Measurements from ENCODE around the gene RTEL1.
"Not testable (repeated sequence)": the region's sequence is repeated elsewhere in the genome, so short reads cannot be mapped to it uniquely, and the experiment has no call there.

Gene RTEL1

DNA sequence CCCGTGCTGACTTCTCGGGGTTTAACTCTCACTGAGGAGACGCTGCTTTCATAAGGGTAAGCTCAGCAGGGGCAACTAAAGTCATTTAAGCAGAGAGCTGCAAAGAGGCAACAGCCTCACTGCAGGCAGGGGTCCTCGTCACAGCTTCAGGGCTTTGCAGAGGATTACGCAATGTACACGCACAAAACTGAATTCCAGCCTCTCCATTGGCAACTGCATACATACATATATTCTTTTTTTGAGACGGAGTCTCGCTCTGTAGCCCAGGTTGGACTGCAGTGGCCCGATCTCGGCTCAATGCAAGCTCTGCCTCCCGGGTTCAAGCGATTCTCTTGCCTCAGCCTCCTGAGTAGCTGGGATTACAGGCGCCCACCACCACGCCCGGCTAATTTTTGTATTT lies 33.6 kb upstream of the RTEL1 start:
- no peak overlapping the region for H3K9ac ChIP-seq (ENCODE audit: low read depth, low read length)
- H3K9me3 ChIP-seq (ENCODE audit: control insufficient read depth, insufficient read depth, low read length) = no peaks in the 10 kb centered on the region
- H3K4me1 ChIP-seq (ENCODE audit: insufficient read depth, low read length) = 0 out of 2 replicates have a peak, but pooled peaks cover 3% of the 10 kb centered on the region
- no peaks in the 10 kb centered on the region for H3K36me3 ChIP-seq (ENCODE audit: insufficient read depth, low read length)

DNA sequence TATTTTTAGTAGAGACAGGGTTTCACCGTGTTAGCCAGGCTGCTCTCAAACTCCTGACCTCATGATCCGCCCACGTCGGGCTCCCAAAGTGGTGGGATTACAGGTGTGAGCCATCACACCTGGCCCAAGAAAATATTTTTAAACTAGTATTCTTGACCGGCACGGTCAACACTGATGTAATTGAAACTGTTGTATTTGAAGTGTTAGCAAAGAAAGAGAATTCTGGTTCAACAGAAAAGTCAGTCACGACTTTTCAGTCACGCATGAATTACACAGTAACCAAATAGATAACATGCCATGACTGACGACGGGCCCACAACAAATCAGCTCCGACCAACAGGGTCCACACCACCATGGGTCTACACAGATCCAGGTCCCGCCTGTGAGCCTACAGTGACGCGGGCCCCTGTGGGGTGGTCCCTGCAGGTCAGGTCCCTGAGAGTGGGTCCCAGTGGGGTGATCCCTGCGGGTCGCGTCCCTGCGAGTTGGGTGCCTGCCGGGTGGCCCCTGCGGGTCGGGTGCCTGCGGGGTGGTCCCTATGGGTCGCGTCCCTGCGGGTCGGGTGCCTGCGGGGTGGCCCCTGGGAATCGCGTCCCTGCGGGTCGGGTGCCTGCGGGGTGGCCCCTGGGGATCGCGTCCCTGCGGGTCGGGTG lies 32.2 kb upstream of the RTEL1 start:
- peak overlapping the region; percentile 86 for H3K9ac ChIP-seq (ENCODE audit: low read depth, low read length)
- no peaks in the 10 kb centered on the region for H3K36me3 ChIP-seq (ENCODE audit: insufficient read depth, low read length)
- 0 out of 2 replicates have a peak, but pooled peaks cover 3% of the 10 kb centered on the region for H3K4me1 ChIP-seq (ENCODE audit: insufficient read depth, low read length)
- no peaks in the 10 kb centered on the region for H3K9me3 ChIP-seq (ENCODE audit: control insufficient read depth, insufficient read depth, low read length)

DNA sequence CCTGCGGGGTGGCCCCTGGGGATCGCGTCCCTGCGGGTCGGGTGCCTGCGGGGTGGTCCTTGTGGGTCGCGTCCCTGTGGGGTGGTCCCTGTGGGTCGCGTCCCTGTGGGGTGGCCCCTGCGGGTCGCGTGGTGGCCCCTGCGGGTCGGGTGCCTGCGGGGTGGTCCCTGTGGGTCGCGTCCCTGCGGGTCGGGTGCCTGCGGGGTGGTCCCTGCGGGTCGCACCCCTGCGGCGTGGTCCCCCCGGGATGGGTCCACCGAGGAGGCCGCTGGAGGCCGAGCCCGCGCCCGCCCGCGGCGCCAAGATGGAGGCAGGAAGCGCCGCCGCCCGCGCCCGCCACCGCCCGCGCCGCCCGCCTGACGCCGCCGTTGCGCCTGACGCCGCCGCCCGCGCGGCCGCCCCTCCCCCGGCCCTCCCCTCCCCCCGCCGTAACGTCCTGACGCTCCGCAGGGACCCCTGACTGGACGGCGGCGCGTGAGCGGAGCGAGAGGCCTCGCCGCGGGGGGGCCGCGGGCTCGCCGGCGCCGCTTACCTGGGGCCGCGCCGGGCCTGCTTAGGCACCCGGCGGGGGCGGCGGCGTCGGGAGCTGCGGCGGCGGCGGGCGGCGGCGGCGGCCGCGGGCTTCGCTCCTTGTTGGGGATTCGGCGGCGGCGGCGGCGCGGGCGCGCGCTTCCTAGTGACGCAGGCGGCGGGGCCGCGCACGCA lies 31.5 kb upstream of the RTEL1 start, which contains the start of gene GMEB2:
GMEB2 (minus strand) TSS at position 678 of the 705 bp plus-strand sequence. CDS start 7,704 bp downstream, outside the sequence.
- Histone ChIP-seq H3K9me3 (ENCODE audit: control insufficient read depth, insufficient read depth, low read length) (no peaks in the 10 kb centered on the region), H3K4me1 (ENCODE audit: insufficient read depth, low read length) (0 out of 2 replicates have a peak, but pooled peaks cover 3% of the 10 kb centered on the region), H3K9ac (ENCODE audit: low read depth, low read length) (peak within 1 kb of the TSS; percentile 96), H3K36me3 (ENCODE audit: insufficient read depth, low read length) (no peaks in the 10 kb centered on the region)

DNA sequence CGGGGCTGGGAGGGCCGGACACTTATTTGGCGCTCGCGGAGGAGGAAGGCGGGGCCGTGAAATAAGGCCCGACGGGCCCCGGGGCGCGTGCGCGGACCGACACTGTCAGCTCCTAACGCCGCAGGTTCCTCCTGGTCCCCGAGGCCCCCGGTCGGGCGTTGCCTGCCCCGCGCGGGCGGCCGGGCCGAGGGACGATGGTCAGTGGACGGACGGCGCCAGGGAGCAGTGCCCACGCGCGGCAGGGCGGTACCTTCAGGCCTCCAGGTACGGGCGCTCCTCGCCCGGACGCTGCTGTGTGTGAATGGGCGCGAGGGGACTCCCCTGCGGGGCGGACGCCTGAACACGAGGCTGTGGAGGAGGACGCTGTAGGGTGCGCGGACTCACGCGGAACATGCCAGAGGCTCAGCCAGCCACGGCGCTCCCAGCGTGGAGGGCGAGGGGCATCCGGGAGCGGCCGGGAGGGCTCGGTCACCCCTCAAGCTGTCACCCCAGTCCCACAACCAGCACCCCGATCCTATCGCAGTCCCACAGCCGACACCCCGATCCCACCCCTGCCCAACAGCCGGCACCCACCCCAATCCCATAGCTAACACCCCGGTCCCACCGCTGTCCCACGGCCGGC lies 30.9 kb upstream of the RTEL1 start:
- no peaks in the 10 kb centered on the region for H3K9me3 ChIP-seq (ENCODE audit: control insufficient read depth, insufficient read depth, low read length)
- 0 out of 2 replicates have a peak, but pooled peaks cover 3% of the 10 kb centered on the region for H3K4me1 ChIP-seq (ENCODE audit: insufficient read depth, low read length)
- peak overlapping the region; percentile 96 for H3K9ac ChIP-seq (ENCODE audit: low read depth, low read length)
- no peaks in the 10 kb centered on the region for H3K36me3 ChIP-seq (ENCODE audit: insufficient read depth, low read length)

DNA sequence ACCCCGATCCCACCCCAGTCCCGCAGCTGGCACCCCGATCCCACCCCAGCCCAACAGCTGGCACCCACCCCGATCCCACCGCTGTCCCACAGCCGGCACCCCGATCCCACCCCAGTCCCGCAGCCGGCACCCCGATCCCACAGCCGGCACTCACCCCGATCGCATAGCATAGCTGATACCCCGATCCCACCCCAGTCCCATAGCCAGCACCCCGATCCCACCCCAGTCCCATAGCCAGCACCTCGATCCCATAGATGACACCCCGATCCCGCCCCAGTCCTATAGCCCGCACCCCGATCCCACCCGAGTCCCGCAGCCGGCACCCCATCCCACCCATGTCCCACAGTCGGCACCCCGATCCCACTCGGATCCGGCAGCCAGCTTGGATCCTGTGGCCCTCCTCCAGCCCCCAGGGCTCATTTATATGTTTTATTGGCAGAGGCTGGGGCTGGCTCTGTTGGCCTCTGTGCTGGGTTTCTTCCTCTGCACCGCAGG lies 30.3 kb upstream of the RTEL1 start:
- no peaks in the 10 kb centered on the region for H3K9me3 ChIP-seq (ENCODE audit: control insufficient read depth, insufficient read depth, low read length)
- 0 out of 2 replicates have a peak, but pooled peaks cover 3% of the 10 kb centered on the region for H3K4me1 ChIP-seq (ENCODE audit: insufficient read depth, low read length)
- H3K36me3 ChIP-seq (ENCODE audit: insufficient read depth, low read length) = no peaks in the 10 kb centered on the region
- peak overlapping the region; percentile 96 for H3K9ac ChIP-seq (ENCODE audit: low read depth, low read length)

DNA sequence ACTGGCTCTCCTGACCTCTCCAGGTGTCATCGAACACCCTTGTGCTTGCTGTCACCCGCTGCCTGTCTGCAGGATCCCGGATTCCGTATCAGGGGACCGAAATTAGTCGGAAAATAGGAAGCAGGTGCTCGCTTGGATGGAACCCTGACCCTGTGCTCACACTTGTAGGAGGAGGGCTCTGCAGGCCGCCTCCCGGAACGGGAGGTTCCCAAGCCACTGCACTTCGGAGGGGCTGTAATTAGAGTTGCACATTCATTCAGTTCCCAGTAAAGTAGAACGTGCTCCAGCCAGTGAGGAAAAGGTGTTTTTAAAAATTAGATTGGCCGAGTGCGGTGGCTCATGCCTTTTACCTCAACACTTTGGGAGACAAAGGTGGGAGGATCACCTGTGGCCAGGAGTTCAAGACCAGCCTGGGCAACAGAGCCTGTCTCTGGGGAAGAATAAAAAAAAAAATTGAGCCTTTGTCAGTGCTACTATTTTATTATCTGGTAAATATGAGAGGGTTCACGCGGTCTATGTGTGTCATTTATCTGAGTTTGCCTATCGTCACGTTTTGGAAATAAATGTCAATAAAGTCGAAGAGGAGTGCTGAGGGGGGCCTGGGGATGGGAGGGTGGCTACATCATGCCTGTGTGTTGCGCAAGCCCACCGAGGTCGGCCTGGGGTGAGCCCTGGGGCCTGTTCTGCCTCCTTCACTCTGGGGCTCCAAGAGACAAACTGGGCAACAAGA lies 29.7 kb upstream of the RTEL1 start:
- 0 out of 2 replicates have a peak, but pooled peaks cover 3% of the 10 kb centered on the region for H3K4me1 ChIP-seq (ENCODE audit: insufficient read depth, low read length)
- no peaks in the 10 kb centered on the region for H3K36me3 ChIP-seq (ENCODE audit: insufficient read depth, low read length)
- H3K9ac ChIP-seq (ENCODE audit: low read depth, low read length) = peak overlapping the region; percentile 96
- no peaks in the 10 kb centered on the region for H3K9me3 ChIP-seq (ENCODE audit: control insufficient read depth, insufficient read depth, low read length)

DNA sequence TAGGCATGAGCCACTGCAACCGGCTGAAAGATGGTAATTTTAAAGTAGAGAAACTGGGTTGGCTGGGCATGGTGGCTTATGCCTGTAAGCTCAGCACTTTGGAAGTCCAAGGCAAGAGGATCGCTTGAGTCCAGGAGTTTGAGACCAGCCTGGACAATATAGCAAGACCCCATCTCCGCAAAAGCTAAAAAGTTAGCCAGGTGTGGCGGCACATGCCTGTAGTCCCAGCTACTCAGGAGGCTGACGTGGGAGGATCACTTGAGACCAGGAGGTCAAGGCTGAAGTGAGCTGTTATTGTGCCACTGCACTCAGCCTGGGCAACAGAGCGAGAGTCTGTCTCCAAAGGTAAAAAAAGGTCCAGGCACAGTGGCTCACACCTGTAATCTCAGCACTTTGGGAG lies 27.2 kb upstream of the RTEL1 start:
- not testable (repeated sequence) for H3K9me3 ChIP-seq (ENCODE audit: control insufficient read depth, insufficient read depth, low read length); H3K36me3 ChIP-seq (ENCODE audit: insufficient read depth, low read length); H3K4me1 ChIP-seq (ENCODE audit: insufficient read depth, low read length)

DNA sequence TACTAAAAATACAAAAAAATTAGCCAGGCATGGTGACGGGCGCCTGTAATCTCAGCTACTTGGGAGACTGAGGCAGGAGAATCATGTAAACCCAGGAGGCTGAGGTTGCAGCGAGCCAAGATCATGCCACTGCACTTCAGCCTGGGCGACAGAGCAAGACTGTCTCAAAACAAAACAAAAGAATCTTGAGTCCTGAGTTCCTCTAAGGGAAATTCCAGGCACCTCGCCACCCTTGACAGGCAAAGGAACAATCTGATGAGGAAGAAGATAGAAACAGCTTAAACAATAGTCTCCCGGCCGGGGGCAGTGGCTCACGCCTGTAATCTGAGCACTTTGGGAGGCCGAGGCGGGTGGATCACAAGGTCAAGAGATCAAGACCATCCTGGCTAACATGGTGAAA lies 26.7 kb upstream of the RTEL1 start:
- not testable (repeated sequence) for H3K36me3 ChIP-seq (ENCODE audit: insufficient read depth, low read length); H3K9me3 ChIP-seq (ENCODE audit: control insufficient read depth, insufficient read depth, low read length); H3K9ac ChIP-seq (ENCODE audit: low read depth, low read length); H3K4me1 ChIP-seq (ENCODE audit: insufficient read depth, low read length)

More for the DNA sequence above, 27.2 kb upstream of the RTEL1 start:
- H3K9ac ChIP-seq (ENCODE audit: low read depth, low read length) = not testable (repeated sequence)

DNA sequence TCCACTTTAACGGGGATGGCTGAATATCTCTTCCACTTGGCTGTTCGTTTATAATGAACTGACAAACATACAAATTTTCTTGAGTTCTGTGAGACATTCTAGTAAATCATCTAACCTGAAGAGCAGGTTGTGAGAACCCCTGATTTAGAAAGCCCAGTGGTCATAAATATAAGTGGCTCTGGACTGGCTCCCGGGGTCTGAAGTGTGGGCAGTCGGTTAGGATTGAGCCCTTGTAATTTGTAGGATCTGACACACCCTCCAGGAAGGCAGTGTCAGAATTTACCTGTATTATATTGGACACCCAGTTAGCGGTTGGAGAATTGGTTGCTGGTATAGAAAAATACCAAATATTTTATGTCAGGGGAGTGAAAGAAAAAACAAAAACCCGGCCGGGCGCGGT lies 24.4 kb upstream of the RTEL1 start:
- Histone ChIP-seq H3K9ac (ENCODE audit: low read depth, low read length) (no peak overlapping the region), H3K4me1 (ENCODE audit: insufficient read depth, low read length) (no peaks in the 10 kb centered on the region), H3K9me3 (ENCODE audit: control insufficient read depth, insufficient read depth, low read length) (no peaks in the 10 kb centered on the region), H3K36me3 (ENCODE audit: insufficient read depth, low read length) (no peaks in the 10 kb centered on the region)

DNA sequence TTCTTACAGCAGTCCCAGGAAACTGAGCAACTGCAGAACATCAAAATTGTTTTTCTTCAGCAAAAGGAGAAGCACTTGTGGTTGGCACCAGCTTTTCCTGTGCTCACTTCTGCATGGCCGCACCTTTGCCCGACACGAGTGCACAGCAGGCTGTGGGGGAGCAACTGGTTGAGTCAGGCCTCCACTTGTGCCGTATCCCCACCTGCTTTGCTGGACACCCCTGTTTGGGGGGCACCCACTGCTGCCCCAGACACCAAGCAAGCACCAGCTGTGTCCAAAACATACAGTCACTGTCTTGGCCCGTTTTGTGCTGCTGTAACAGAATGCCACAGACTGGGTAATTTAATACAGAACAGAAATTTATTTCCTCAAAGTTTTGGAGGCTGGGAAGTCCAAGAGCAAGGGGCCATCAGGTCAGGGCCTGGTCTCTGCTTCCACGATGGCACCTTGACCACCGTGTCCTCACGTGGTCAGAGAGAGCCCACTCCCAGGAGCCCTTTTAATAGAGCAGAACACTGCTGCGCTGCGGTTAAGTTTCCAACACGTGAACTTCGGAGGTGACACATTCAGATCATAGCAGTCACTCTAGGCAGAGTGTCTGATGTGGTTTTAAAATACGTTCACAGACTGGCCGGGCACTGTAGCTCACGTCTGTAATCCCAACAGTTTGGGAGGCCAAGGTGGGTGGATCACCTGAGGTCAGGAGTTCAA lies 22.5 kb upstream of the RTEL1 start:
- no peaks in the 10 kb centered on the region for H3K9me3 ChIP-seq (ENCODE audit: control insufficient read depth, insufficient read depth, low read length)
- no peaks in the 10 kb centered on the region for H3K36me3 ChIP-seq (ENCODE audit: insufficient read depth, low read length)
- H3K9ac ChIP-seq (ENCODE audit: low read depth, low read length) = no peak overlapping the region
- H3K4me1 ChIP-seq (ENCODE audit: insufficient read depth, low read length) = no peaks in the 10 kb centered on the region

DNA sequence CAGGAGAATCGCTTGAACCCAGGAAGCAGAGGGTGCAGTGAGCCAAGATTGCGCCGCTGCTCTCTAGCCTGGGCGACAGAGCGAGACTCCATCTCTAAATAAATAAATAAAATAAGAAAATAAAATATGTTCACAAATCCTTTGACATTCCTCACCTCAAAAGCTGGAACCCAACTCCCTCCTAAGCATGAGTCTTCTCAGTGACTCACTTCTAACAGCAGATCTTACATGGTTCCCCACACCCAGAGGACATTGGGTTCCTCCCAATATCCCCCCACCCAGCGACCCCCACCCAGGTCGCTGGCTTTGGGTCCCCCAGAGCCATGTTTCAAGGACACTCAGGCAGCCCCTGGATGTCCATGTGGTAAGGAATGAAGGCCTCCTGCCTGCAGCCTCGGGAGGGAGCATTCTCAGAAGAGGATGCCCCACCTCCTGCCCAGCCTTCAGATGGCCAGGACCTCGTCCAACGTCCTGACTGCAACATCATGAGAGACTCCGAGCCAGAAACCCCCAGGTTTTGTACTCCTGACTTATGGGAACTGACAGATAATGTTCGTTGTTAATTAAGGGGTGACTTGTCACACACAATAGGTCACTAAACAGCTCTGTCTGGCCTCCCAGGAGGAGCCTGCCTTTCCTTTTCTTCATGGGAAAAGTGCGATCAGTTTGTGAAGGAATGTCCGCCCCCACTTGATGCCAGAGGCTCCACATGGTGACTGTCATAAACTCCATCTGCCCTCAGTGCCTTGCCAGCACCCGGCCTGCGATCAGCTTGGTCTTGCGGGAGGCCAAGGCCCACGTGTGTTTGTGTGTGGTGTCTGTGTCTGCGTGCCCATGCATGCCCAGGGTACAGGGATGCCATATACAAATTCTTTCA lies 21.1 kb upstream of the RTEL1 start:
- Histone ChIP-seq H3K9ac (ENCODE audit: low read depth, low read length) (no peak overlapping the region), H3K36me3 (ENCODE audit: insufficient read depth, low read length) (no peaks in the 10 kb centered on the region), H3K9me3 (ENCODE audit: control insufficient read depth, insufficient read depth, low read length) (no peaks in the 10 kb centered on the region), H3K4me1 (ENCODE audit: insufficient read depth, low read length) (no peaks in the 10 kb centered on the region)

DNA sequence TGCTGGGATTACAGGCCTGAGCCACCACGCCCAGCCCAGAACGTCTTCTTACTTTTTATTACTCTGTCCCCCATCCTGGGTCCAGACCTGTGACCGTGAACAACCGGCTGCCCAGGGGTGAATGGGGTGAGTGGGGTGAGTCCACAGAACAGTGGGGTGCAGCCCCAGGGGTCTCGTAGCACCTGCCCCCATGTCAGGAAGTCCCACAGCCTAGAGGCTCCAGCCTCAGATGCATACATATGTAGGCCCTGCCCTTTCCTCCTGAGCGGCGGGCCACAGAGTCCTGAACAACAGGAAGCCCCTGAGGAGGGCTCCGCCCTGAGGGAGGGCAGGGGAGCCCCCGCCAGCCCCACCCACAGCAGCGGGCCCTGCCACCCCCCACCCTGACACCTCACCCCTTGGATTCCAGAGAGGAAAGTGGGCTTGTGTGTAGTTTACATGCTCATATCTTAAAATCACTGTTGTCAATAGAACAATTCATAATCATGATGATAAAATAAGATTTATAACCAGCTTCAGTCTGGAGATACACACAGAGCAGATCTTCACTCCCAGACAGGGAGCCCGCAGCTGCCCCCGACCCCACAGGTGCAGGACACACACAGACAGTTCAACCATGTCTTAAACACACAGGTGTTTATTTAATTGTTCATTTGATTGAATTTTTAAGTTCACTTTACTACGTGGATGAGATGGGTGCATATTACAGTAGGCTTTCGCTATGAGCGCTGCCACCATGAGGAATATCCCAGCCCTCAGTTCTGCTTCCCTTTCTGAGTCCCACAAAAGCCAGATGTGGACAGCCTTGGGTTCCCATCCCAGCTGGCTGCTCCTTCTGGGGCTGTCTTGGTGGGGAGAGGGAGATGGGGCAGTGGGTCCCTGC lies 18.8 kb upstream of the RTEL1 start:
- H3K9ac ChIP-seq (ENCODE audit: low read depth, low read length) = no peak overlapping the region
- H3K4me1 ChIP-seq (ENCODE audit: insufficient read depth, low read length) = no peaks in the 10 kb centered on the region
- no peaks in the 10 kb centered on the region for H3K36me3 ChIP-seq (ENCODE audit: insufficient read depth, low read length)
- H3K9me3 ChIP-seq (ENCODE audit: control insufficient read depth, insufficient read depth, low read length) = no peaks in the 10 kb centered on the region

Measured in ES-I3 (cell line).